Effector CD8-positive, alpha-beta T cell (primary cell): ENCODE results near the gene EEF2KMT.
A peak's percentile ranks its signal among the peaks of the same experiment; 100 is the strongest.
"Not testable (repeated sequence)": the region's sequence is repeated elsewhere in the genome, so short reads cannot be mapped to it uniquely, and the experiment has no call there.

Experiments
- DNase-seq: peaks from one replicate; lab custom pipeline; 2025; lab: John Stamatoyannopoulos, UW
- total RNA-seq, 4 experiments: gene quantifications; one replicate each; lab custom pipeline; 2026; lab: John Stamatoyannopoulos, UW

The EEF2KMT gene
- 10.4 to 24.5 (median 13.7) reads per million in 4 experiments for total RNA-seq

- peak; percentile 94 for DNase-seq
Measured at GRCh38 chr16:5097470-5098220, at the start of gene EEF2KMT. Gene EEF2KMT (minus strand): TSS chr16:5097795. CDS start chr16:5097739, 56 bp downstream.

DNA sequence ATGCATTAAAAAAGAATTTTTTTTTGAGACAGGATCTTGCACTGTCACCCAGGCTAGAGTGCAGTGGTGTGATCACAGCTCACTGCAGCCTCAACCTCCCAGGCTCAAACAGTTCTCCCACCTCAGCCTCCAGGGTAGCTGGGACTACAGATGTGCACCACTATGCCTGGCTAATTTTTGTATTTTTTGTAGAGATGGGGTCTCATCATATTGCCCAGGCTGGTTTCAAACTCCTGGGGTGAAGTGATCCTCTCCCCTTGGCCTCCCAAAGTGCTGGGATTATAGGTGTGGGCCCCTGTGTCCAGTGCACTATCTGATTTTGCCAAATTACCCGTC is 47.0 kb upstream of the EEF2KMT start:
- not testable (repeated sequence) for DNase-seq

DNA sequence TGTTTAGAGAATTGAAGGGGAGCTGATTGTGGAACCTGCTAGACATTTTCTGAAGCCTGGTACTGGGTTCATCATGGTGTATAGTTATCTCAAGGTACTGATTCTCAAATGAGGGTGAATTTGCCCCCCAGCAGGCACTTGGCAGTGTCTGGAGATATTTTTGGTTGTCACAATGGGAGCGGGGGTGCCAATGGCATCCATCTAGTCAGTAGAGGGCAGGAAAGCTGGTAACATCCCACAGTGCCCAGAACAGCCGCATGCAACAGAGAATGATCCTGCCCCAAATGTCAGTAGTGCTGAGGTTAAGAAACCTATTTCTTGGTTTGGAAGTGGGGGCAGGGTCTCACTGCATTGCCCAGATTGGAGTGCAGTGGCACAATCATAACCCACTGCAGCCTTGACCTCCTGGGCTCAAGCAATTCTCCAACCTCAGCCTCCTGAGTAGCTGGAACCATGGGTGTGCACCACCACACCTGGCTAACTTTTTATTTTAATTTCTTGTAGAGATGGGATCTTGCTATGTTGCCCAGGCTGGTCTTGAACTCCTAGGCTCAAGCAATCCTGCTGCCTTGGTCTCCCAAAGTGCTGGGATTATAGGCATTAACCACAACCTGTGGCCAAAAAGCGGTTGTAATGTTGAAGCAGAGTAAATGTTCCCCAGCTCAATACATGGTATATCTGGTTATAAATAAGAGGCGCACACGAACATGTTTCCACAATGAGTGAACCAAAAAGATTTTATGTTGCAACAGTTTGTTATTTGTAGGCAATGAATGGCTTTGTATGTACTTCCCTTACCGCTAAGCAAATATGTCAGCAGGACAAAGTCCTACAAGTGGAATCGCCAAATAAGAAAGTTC is 46.4 kb upstream of the EEF2KMT start:
- no peak for DNase-seq

DNA sequence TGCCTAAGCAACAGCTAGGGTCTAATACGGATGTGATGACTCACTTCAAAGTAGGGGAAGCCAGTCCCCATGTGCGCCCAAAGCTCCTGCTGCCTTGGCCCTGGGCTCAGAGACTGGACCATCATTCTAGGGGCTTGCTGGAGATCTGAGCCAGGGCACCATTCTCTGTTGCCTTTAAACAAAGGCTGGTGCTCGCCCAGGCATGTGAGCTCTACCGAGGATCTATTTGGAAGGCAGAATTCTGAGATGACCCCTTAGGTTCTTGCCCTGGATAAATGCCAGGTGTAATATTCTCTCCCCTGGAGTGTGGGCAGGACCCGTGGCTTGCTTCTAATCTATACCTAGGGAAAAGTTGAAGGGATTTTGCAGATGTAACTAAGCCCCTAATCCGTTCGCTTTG is 42.6 kb upstream of the EEF2KMT start:
- DNase-seq = not testable (repeated sequence)

GRCh38 chr16:5134739-5135452 is 37.3 kb upstream of the EEF2KMT start:
- not testable (repeated sequence) for DNase-seq

GRCh38 chr16:5132915-5133600 is 35.5 kb upstream of the EEF2KMT start:
- not testable (repeated sequence) for DNase-seq

DNA sequence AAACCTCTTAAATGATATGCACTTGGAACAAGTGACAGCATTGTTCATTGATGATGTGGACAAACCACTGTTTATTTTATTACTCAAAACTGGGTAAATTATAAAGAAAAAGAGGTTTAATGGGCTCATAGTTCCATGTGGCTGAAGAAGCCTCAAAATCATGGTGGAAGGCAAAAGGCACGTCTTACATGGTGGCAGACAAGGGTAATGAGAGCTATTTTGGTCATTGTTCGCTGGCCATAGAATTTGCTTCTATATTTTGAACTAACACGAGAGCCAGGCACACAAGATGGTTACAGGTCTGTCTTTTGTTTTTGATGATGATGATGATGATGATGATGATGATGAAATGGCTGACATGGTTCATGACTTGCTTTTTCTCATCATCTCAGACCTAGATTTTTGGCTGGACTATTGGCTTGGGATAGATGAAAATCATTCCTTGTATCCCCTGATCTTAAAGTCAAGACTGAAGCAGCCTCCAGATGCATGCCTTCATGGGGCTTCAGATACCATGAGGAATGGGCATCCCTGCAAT is 33.9 kb upstream of the EEF2KMT start:
- DNase-seq = not testable (repeated sequence)

GRCh38 chr16:5117300-5118087 is 19.9 kb upstream of the EEF2KMT start:
- DNase-seq = peak; percentile 31

DNA sequence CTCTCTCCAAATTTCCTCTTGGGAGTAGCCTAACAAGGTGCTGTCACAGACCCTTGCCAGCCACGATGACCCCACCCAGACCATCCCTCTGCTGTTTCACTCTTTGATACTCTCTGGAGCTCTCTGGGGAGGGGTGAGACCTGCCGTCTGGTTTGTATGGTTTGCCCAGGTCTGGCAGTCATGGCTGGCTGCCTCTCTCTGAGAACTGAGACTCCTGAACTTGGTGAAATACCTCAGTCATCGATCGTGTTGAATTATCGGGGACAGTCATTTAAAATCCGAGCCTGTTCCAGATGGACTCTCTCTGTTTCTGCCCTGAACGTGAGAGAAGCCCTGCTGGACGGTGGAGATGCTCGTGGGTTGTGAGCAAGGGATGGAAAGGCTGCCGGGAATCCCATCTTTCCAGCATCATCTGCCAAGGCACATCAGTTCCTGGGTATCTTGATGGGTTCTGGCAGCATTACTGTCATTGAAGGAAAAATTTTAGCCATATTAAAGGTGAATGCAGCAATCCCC is 19.2 kb upstream of the EEF2KMT start:
- DNase-seq = not testable (repeated sequence)

GRCh38 chr16:5110933-5111332 is 13.3 kb upstream of the EEF2KMT start:
- not testable (repeated sequence) for DNase-seq

GRCh38 chr16:5108505-5109158 is 11.0 kb upstream of the EEF2KMT start:
- no peak for DNase-seq

- DNase-seq = not testable (repeated sequence)
Measured at GRCh38 chr16:5105039-5105438, 7.4 kb upstream of the EEF2KMT start.

- not testable (repeated sequence) for DNase-seq
Measured at GRCh38 chr16:5103296-5104032, 5.9 kb upstream of the EEF2KMT start.

DNA sequence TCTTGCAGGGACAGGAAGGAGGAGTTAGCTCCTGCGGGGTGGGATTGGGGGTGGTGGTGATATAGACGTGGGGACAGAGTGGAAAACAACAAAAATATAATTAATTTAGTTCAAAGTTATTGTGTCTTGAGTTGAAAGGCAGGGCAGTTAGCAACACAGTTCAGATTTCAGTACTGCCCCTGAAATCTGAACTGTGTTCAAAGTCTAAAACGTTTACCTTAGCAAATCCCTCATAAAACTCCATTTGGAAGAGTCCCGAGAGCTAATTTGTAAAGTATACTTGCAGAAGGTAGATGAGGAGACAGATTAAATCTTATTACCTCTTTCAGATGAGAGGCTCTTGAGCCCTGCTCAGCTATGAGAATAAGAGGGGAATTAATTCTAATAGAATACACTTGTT is 1.6 kb upstream of the EEF2KMT start:
- DNase-seq = not testable (repeated sequence)

GRCh38 chr16:5098221-5099159 is 895 bp upstream of the EEF2KMT start:
- DNase-seq = peak; percentile 45

GRCh38 chr16:5097061-5097469 is 530 bp downstream of the EEF2KMT start:
- DNase-seq = peak; percentile 30

GRCh38 chr16:5096437-5097060 is 1.0 kb downstream of the EEF2KMT start:
- not testable (repeated sequence) for DNase-seq
